NCI-H1417 (cell line): Measurements from ENCODE around the gene MOBP.

Source experiments
- DNase-seq, 3 experiments: peaks; one replicate each; lab custom pipeline; 2025; lab: John Stamatoyannopoulos, UW

Gene MOBP

GRCh38 chr3:39541917-39542329 lies 74.4 kb downstream of the MOBP start:
- DNase-seq, result peak; percentile 7 to 63 (median 50)

- DNase-seq, result no peak
Measured at GRCh38 chr3:39542588-39542988, 75.1 kb downstream of the MOBP start.

- no peak for DNase-seq
Measured at GRCh38 chr3:39548282-39548681, 80.8 kb downstream of the MOBP start.

DNA sequence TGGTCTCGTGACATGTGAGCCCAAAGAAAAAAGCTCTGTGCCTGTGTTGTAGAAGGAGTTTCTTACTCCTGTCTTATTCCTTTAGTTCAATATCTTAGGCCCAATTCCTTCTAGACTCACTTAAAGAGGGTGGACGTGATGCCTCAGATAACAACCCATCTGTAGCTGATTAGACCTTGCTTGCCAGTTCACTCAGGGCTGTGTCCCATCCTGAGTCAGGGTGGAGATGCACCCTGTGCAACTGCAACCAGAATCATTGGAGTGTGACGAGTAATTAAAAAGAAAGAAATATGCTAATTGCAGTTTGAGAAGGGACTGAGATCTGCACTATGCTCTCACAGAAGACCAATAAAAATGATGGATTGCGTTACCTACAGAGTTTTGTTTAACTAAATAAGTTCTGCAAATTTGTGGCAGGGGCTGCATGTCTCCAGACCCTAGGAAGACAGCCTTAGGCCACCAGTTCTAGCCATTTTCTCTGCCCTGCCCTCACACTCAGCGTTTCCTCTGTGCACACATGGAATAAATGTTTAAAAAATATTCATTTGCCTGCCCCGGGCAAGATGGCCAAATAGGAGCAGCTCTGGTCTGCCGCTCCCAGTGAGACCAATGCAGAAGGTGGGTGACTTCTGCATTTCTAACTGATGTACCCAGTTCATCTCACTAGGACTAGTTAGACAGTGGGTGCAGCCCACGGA lies 83.0 kb downstream of the MOBP start:
- DNase-seq, result peak in 1 of 3 experiments; percentile 7
